Heart left ventricle (tissue), 16 donors: ENCODE measurements around the gene RORC. TPM values are rescaled to one million over a fixed set of nuclear protein-coding genes. Genes with fewer than 3 reads are reported as not detected.

Experiments used
- ATAC-seq, 4 donors: fragments of 200-7000 bp; cut with Tn5 transposase; one replicate each; pipeline ENCODE4 v1.9.1; 2020 to 2022; ENCODE audit warnings: moderate library complexity in 4 of 4, mild to moderate bottlenecking in 3 of 4, moderate number of reproducible peaks in 1 of 4
- DNase-seq, 5 donors: peaks; one replicate each; pipeline ENCODE4 v3.0.0-alpha.2; 2020
- H3K27ac ChIP-seq, 12 donors: fragments of 200-600 bp; sonication (generic) in 4 of 12; one replicate each; pipeline versions ENCODE4 v1.5.0 to v1.8.0; 2016 to 2022; ENCODE audit warnings: mild to moderate bottlenecking in 2 of 12
- H3K27me3 ChIP-seq, 9 donors: fragments of 200-600 bp; sonication (generic) in 2 of 9; one replicate each; pipeline versions ENCODE4 v1.5.1 to v1.8.0; 2016 to 2022; ENCODE audit warnings: mild to moderate bottlenecking in 3 of 9
- H3K36me3 ChIP-seq, 9 donors: fragments of 200-600 bp; sonication (generic) in 2 of 9; one replicate each; pipeline versions ENCODE4 v1.5.0 to v1.8.0; 2018 to 2022; ENCODE audit warnings: mild to moderate bottlenecking in 2 of 9
- H3K4me1 ChIP-seq, 12 donors: fragments of 200-600 bp; sonication (generic) in 4 of 12; one replicate each; pipeline versions ENCODE4 v1.5.0 to v1.8.0; 2016 to 2022; ENCODE audit warnings: mild to moderate bottlenecking in 3 of 12
- H3K4me3 ChIP-seq, 12 donors: fragments of 200-600 bp; sonication (generic) in 4 of 12; one replicate each; pipeline versions ENCODE4 v1.5.0 to v1.8.0; 2017 to 2022; ENCODE audit warnings: mild to moderate bottlenecking in 9 of 12, moderate library complexity in 4 of 12
- H3K9me3 ChIP-seq, 12 donors: fragments of 200-600 bp; sonication (generic) in 4 of 12; one replicate each; pipeline versions ENCODE4 v1.5.0 to v1.8.0; 2016 to 2022; ENCODE audit warnings: mild to moderate bottlenecking in 1 of 12
- CTCF ChIP-seq, 12 donors: fragments of 200-600 bp; sonication (generic) in 4 of 12; IDR thresholded peaks; one replicate each; pipeline versions ENCODE4 v1.5.0 to v1.8.0; 2018 to 2022; ENCODE audit warnings: antibody characterized with exemption in 12 of 12, mild to moderate bottlenecking in 5 of 12
- POLR2A ChIP-seq, 2 donors: fragments of 450-650 bp; IDR thresholded peaks; one replicate each; pipeline ENCODE4 v1.6.1; 2017; ENCODE audit warnings: antibody characterized with exemption in 2 of 2, mild to moderate bottlenecking in 2 of 2, moderate library complexity in 2 of 2
- WGBS, 4 donors: extraction: QIAGEN DNeasy Blood & Tissue Kit in 2 of 4; methylation state at CpG; one replicate each; pipeline versions ENCODE4 v1.1.5 to v1.1.7; 2013 to 2018; 5-methylcytosine and 5-hydroxymethylcytosine counted together
- intact Hi-C, 10 donors: fragments of 100-400 bp; cut with DNase I; formaldehyde crosslinking; loops; one replicate each; pipeline versions ENCODE4 v1.11.1 to v1.14.2; 2022
- polyA plus RNA-seq, 2 donors: library from polyadenylated mRNA; stranded (reverse); fragments of 200-250 nt; gene quantifications; one replicate each; pipeline ENCODE4 v1.2.3, GENCODE V29; 2013
- total RNA-seq, 9 donors: library from RNA; depleted of rRNA in 2 of 9; stranded (reverse); fragments of >200 nt in 2 of 9; fragmentation: NEBNext Ultra II Directional in 3 of 9; extraction: Animal tissue kit (Norgen Biotek cat#: 25700) in 3 of 9; gene quantifications; one replicate each; pipeline versions ENCODE4 v1.1.0 to v1.2.4, GENCODE V29; 2016 to 2023
- donor health status: ischemic (EF 13 %, LVEDD 7.1; RV severe dilation, severe dysfunction).
- donor health status: healthy with polysubstance abuse.
- donor health status: DM: no; HTN: yes; CAD: no.
- donor health status: DM: no; HTN: no; CAD: no.
- donor health status: ischemic (EF 25% LVEDD 6.9; RV normal size, moderate dysfunction).
- donor health status: ischemic (EF 25% LVEDD 5.7; RV mildly dilated, moderate dysfunction).
- donor health status: healthy.
- donor health status: DM: yes; HTN: yes; CAD: no.
- donor health status: ischemic (EF 35%, LVEDD 5.7; RV mildly dilated, moderate dysfunction).
- donor health status: nonischemic (EF 11% LVEDD 7.7; RV severe dilation, severe dysfunction).
- donor health status: DM: yes; HTN: yes; CAD: no.
- donor health status: PGD.
- donor health status: ischemic (EF 29% LVEDD 5.4; RV normal size, mild dysfunction).
- donor health status: nonischemic (EF 23%, LVEDD 6.1; RV moderate dilation, normal function).

Gene RORC
- total and polyA plus RNA-seq, 11 donors: 3.6 to 58.9 (median 11.8) TPM

DNA sequence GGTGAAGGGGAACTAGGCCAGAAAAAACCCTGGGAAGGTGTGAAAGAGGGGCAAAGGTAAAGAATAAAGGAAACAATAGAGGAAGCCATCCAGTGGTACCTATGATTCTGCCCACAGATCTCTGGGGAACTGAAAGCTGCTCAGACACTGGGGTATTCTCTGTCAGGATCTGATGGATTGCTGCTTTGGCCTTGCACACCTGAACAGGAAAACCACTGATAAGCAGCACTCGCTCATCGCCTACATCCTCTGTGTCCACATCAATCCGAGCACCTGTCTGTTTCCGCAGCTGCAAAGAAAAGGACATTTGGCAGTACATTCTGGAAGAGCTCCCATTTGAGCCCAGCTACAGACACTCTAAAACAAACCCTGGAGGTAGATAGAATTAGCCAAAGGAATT, 51.8 kb downstream of the RORC start:
- no peaks in the 10 kb centered on the region for H3K27me3 ChIP-seq
- H3K9me3 ChIP-seq: no peaks in the 10 kb centered on the region
- intact Hi-C loops: no loop called here
- peaks cover 0 to 20% (median 0%) of the 10 kb centered on the region in 12 donors for H3K4me1 ChIP-seq
- ATAC-seq: no peak
- TF ChIP-seq CTCF (IDR thresholded peaks at IDR 0.05): no peak
- TF ChIP-seq POLR2A (IDR thresholded peaks at IDR 0.05): no peak
- 88 to 96% (median 95%) methylated on average over 4 of the region's 4 CpGs for WGBS, 4 donors
- no peak for DNase-seq
- H3K36me3 ChIP-seq: peaks cover 0 to 62% (median 43%) of the 10 kb centered on the region in 9 donors
- no peak overlapping the region for H3K4me3 ChIP-seq
- no peak overlapping the region for H3K27ac ChIP-seq

- H3K9me3 ChIP-seq: no peaks in the 10 kb centered on the region
- intact Hi-C loops: no loop called here
- peaks cover 0 to 78% (median 60%) of the 10 kb centered on the region in 9 donors for H3K36me3 ChIP-seq
- no peak overlapping the region for H3K27ac ChIP-seq
- H3K4me1 ChIP-seq: no peaks in the 10 kb centered on the region
- 95 to 99% (median 96%) methylated on average over 4 of the region's 4 CpGs for WGBS, 4 donors
- TF ChIP-seq POLR2A (IDR thresholded peaks at IDR 0.05): no peak
- no peak for TF ChIP-seq CTCF (IDR thresholded peaks at IDR 0.05)
- H3K4me3 ChIP-seq: no peak overlapping the region
- no peak for ATAC-seq
- H3K27me3 ChIP-seq: no peaks in the 10 kb centered on the region
- DNase-seq: no peak
These were observed 54.3 kb downstream of the RORC start for GRCh38 chr1:151777317-151777716.

DNA sequence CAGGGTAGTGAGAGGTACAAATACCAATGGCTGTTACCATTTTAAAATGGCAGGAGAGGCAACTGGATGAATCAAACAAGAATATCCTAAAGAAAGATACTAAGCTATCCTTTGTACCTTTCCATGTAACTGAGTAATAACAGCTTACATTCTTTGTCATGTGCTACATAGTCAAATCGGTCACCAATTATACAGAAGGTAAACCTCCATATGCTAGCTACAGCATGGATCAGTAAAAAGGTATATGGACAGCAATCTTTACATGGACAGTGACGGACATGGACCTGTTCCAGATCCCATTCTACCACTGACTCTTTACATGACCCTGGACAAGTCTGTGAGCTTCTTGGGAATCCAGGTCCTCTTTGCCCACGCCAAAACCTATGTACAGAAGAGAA, 54.9 kb downstream of the RORC start:
- WGBS, 4 donors: 79 to 96% (median 89%) methylated on average over 3 of the region's 3 CpGs
- intact Hi-C loops: no loop called here
- Histone ChIP-seq H3K27ac (no peak overlapping the region), H3K27me3 (no peaks in the 10 kb centered on the region), H3K4me1 (no peaks in the 10 kb centered on the region), H3K4me3 (no peak overlapping the region), H3K9me3 (no peaks in the 10 kb centered on the region), H3K36me3 (peaks cover 0 to 72% (median 58%) of the 10 kb centered on the region in 9 donors)
- ATAC-seq (no peak), DNase-seq (no peak)
- no peak for TF ChIP-seq CTCF (IDR thresholded peaks at IDR 0.05)
- no peak for TF ChIP-seq POLR2A (IDR thresholded peaks at IDR 0.05)

GRCh38 chr1:151775894-151776664, 55.5 kb downstream of the RORC start:
- 94 to 96% (median 94%) methylated on average over 7 of the region's 7 CpGs for WGBS, 4 donors
- intact Hi-C loops: no loop called here
- ATAC-seq: no peak
- H3K4me1 ChIP-seq: no peaks in the 10 kb centered on the region
- no peak for DNase-seq
- H3K9me3 ChIP-seq: no peaks in the 10 kb centered on the region
- H3K4me3 ChIP-seq: no peak overlapping the region
- no peaks in the 10 kb centered on the region for H3K27me3 ChIP-seq
- TF ChIP-seq CTCF (IDR thresholded peaks at IDR 0.05) (no peak), POLR2A (IDR thresholded peaks at IDR 0.05) (no peak)
- no peak overlapping the region for H3K27ac ChIP-seq
- peaks cover 0 to 72% (median 57%) of the 10 kb centered on the region in 9 donors for H3K36me3 ChIP-seq
